ENCODE measurements around the gene DIAPH3. TPM values are rescaled to one million over a fixed set of nuclear protein-coding genes. Genes with fewer than 3 reads are reported as not detected.

DIAPH3 gene
- total and polyA plus RNA-seq, 2 of the 8 experiments (the other 6 are each of a cell fraction or from before 2014, with no cell fraction given), result 8.0 to 30.8 TPM

- H3K4ac ChIP-seq (replicated peaks; ENCODE audit: insufficient read length, low read depth, low read length), result no peak overlapping the region
- no peak overlapping the region for H3K4me3 ChIP-seq (ENCODE audit: extremely low read depth in 1 of 4, insufficient read depth in 2 of 4, low read depth in 3 of 4, low read length in 4 of 4)
- no peaks in the 10 kb centered on the region for H3K4me1 ChIP-seq (replicated peaks in 1 of 4; ENCODE audit: control insufficient read depth in 3 of 4, insufficient read depth in 4 of 4, low read length in 3 of 4)
- WGBS, 2 experiments (ENCODE audit: extremely low coverage in 1 of 2, insufficient coverage in 1 of 2, insufficient read length in 1 of 2, insufficient replicate concordance in 2 of 2, low coverage in 1 of 2, low lambda C conversion rate in 2 of 2, missing lambda C conversion rate in 1 of 2), result 84% methylated on average over 2 of the region's 2 CpGs; no CpG with 5 or more reads in 1 of the 2 experiments
- H4K8ac ChIP-seq (ENCODE audit: extremely low read depth, insufficient read depth, low read length), result no peak overlapping the region
- no peaks in the 10 kb centered on the region for H3K9me3 ChIP-seq (ENCODE audit: insufficient read depth in 2 of 2, low read depth in 1 of 2, low read length in 1 of 2)
- H2BK120ac ChIP-seq (replicated peaks; ENCODE audit: low read depth, low read length), result no peak overlapping the region
- DNase-seq (ENCODE audit: low read depth in 1 of 2, low spot score in 2 of 2) (no peak), FAIRE-seq (no peak)
- H3K79me2 ChIP-seq (ENCODE audit: control insufficient read depth in 1 of 2, insufficient read depth in 2 of 2, low read length in 2 of 2), result no peaks in the 10 kb centered on the region
- H3K27me3 ChIP-seq (replicated peaks in 1 of 4; ENCODE audit: control insufficient read depth in 3 of 4, extremely low read depth in 1 of 4, insufficient read depth in 3 of 4, low read length in 3 of 4), result no peaks in the 10 kb centered on the region
- no peak overlapping the region for H2BK5ac ChIP-seq (ENCODE audit: low read depth, low read length)
- no peak overlapping the region for H4K5ac ChIP-seq (ENCODE audit: insufficient read length, low read depth, low read length)
- H2BK20ac ChIP-seq (ENCODE audit: low read length), result no peak overlapping the region
- H3K9ac ChIP-seq (replicated peaks in 1 of 4; ENCODE audit: extremely low read depth in 1 of 4, low read depth in 3 of 4, low read length in 3 of 4), result no peak overlapping the region
- H2BK12ac ChIP-seq (ENCODE audit: low read depth, low read length), result no peak overlapping the region
- no peak overlapping the region for H4K91ac ChIP-seq (replicated peaks; ENCODE audit: insufficient read length, low read length)
- no peak overlapping the region for H3K4me2 ChIP-seq (ENCODE audit: insufficient read depth in 1 of 2, low read depth in 2 of 2, low read length in 2 of 2)
- no peak overlapping the region for H2AFZ ChIP-seq (ENCODE audit: low read length)
- H3K36me3 ChIP-seq (ENCODE audit: control insufficient read depth in 2 of 4, insufficient read depth in 4 of 4, low read length in 3 of 4), result no peaks in the 10 kb centered on the region
- no peak overlapping the region for H3K23ac ChIP-seq (ENCODE audit: insufficient read length)
- no peak overlapping the region for H3K56ac ChIP-seq (replicated peaks; ENCODE audit: insufficient read length, low read depth, low read length)
- no peak overlapping the region for H3K14ac ChIP-seq (ENCODE audit: insufficient read length)
- no peaks in the 10 kb centered on the region for H3K23me2 ChIP-seq (ENCODE audit: low read depth, low read length)
- no peak overlapping the region for H3K27ac ChIP-seq (ENCODE audit: low read depth, low read length)
- ChIA-PET POLR2A (ENCODE audit: partially characterized antibody) (no interaction called here), CTCF (ENCODE audit: partially characterized antibody) (interaction anchor here (1.2 kb wide), 1 partner anchor 366 kb away, joined by 3 read pairs; no protein-coding TSS in a partner anchor)
- no peak overlapping the region for H2AK5ac ChIP-seq (ENCODE audit: low read depth, low read length)
- no peak overlapping the region for H3K18ac ChIP-seq (ENCODE audit: extremely low read depth, low read length)
- H4K20me1 ChIP-seq (replicated peaks in 1 of 2; ENCODE audit: control insufficient read depth in 1 of 2, insufficient read depth in 2 of 2, low read length in 2 of 2), result no peaks in the 10 kb centered on the region
- TF ChIP-seq KDM5A (IDR thresholded peaks at IDR 0.05; ENCODE audit: low read length) (no peak), CEBPB (IDR thresholded peaks at IDR 0.05; ENCODE audit: low read depth, low read length) (no peak)
- H3K79me1 ChIP-seq (ENCODE audit: low read depth, low read length), result no peaks in the 10 kb centered on the region
- H2BK15ac ChIP-seq (ENCODE audit: low read length), result no peak overlapping the region
Measured at GRCh38 chr13:59963827-59964226, 199.9 kb downstream of the DIAPH3 start.

Measured in H1 (cell line).